CD8-positive, alpha-beta memory T cell (primary cell): Measurements from ENCODE around the gene IPO7. TPM values are rescaled to one million over a fixed set of nuclear protein-coding genes. Genes with fewer than 3 reads are reported as not detected.
"Not testable (repeated sequence)": the region's sequence is repeated elsewhere in the genome, so short reads cannot be mapped to it uniquely, and the experiment has no call there.

Experiments
- CTCF ChIA-PET: fragments of 350-600 bp; sonication (Branson Sonifier 250); formaldehyde crosslinking; loops from one replicate; lab custom pipeline; 2021; ENCODE audit warnings: antibody characterized with exemption; lab: Charles Lee
- POLR2A ChIA-PET: fragments of 350-600 bp; sonication (Branson Sonifier 250); formaldehyde crosslinking; loops from one replicate; lab custom pipeline; 2021; ENCODE audit warnings: antibody characterized with exemption; lab: Charles Lee
- DNase-seq, 5 donors: peaks; one replicate each; pipeline versions ENCODE4 v3.0.0 to v3.0.0-alpha.2; 2020 to 2022; ENCODE audit warnings: mixed read lengths in 1 of 5
- H3K27ac ChIP-seq: one replicate; pipeline ENCODE4 v1.7.0; 2013; ENCODE audit warnings: low read depth, mild to moderate bottlenecking, low read length, moderate library complexity
- H3K27me3 ChIP-seq: 2 replicates; pipeline ENCODE4 v1.7.0; 2013; ENCODE audit warnings: low read length, mild to moderate bottlenecking; ENCODE audit not compliant: insufficient read depth, poor library complexity, severe bottlenecking
- H3K36me3 ChIP-seq: 2 replicates; pipeline ENCODE4 v1.7.0; 2013; ENCODE audit warnings: mild to moderate bottlenecking, low read length, moderate library complexity; ENCODE audit not compliant: insufficient read depth
- H3K4me1 ChIP-seq: 2 replicates; pipeline ENCODE4 v1.7.0; 2013; ENCODE audit warnings: mild to moderate bottlenecking, low read length, moderate library complexity; ENCODE audit not compliant: insufficient read depth
- H3K4me3 ChIP-seq: 2 replicates; pipeline ENCODE4 v1.7.0; 2013; ENCODE audit warnings: mild to moderate bottlenecking, low read length
- H3K9me3 ChIP-seq: 2 replicates; pipeline ENCODE4 v1.7.0; 2013; ENCODE audit warnings: mild to moderate bottlenecking, low read length
- H3K27ac Mint-ChIP-seq, 8 donors: one replicate each; pipeline ENCODE4 v1.8.0; 2020 to 2021; ENCODE audit warnings: mixed read lengths in 8 of 8, mild to moderate bottlenecking in 6 of 8, inconsistent platforms in 3 of 8, moderate library complexity in 3 of 8
- H3K27me3 Mint-ChIP-seq, 2 donors: one replicate each; pipeline ENCODE4 v1.8.0; 2020 to 2021; ENCODE audit warnings: mixed read lengths in 2 of 2, mild to moderate bottlenecking in 1 of 2, moderate library complexity in 1 of 2
- H3K36me3 Mint-ChIP-seq, 3 donors: one replicate each; pipeline ENCODE4 v1.8.0; 2020 to 2021; ENCODE audit warnings: mixed read lengths in 3 of 3, inconsistent platforms in 1 of 3, mild to moderate bottlenecking in 1 of 3
- H3K4me1 Mint-ChIP-seq, 3 donors: one replicate each; pipeline ENCODE4 v1.8.0; 2020 to 2021; ENCODE audit warnings: mixed read lengths in 3 of 3, inconsistent platforms in 1 of 3, mild to moderate bottlenecking in 1 of 3
- H3K4me3 Mint-ChIP-seq, 7 donors: one replicate each; pipeline ENCODE4 v1.8.0; 2020 to 2021; ENCODE audit warnings: mixed read lengths in 7 of 7, mild to moderate bottlenecking in 6 of 7, moderate library complexity in 4 of 7, inconsistent platforms in 2 of 7
- H3K9me3 Mint-ChIP-seq, 5 donors: one replicate each; pipeline ENCODE4 v1.8.0; 2020 to 2022; ENCODE audit warnings: mixed read lengths in 5 of 5, mild to moderate bottlenecking in 3 of 5, moderate library complexity in 2 of 5, inconsistent platforms in 1 of 5
- polyA plus RNA-seq: library from polyadenylated mRNA; unstranded; fragments of 300-500 nt; fragmentation: Illumina TruSeq; gene quantifications from one replicate; pipeline ENCODE4 v1.2.3, GENCODE V29; 2021
- total RNA-seq, 2 experiments: library from RNA; stranded (reverse); gene quantifications; one replicate each; pipeline ENCODE4 v1.2.3, GENCODE V29; 2021

The IPO7 gene
- total and polyA plus RNA-seq, 3 experiments from 2014 or later: 3.6 to 169 (median 150) TPM

DNA sequence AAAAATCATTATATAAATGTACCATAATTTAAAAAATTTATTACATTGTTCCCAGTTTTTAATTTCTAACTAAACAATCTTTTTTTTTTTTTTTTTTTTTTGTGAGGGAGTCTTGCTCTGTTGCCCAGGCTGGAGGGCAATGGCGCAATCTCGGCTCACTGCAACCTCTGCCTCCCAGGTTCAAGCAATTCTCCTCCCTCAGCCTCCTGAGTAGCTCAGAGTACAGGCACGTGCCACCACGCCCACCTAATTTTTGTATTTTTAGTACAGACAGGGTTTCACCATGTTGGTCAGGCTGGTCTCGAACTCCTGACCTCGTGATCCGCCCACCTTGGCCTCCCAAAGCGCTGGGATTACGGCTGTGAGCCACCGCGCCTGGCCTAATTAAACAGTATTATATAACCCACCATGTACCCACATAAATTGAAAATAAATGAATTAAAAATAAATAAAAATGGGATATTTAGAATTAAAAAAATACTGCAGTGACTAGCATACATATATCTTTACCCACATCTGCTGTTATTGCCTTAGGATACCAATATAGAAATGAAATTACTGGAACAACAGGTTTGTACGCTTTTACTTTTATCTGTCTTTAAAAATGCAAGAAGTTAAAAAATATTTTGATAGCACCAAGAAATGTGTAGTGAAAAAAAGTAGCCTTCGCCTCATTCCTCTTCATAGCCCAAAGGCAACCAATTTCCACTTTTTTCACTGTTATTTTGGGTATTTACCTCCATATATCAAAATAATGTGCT lies 23.4 kb upstream of the IPO7 start:
- H3K36me3 ChIP-seq, H3K27me3 Mint-ChIP-seq, H3K36me3 Mint-ChIP-seq, H3K4me1 ChIP-seq, H3K9me3 Mint-ChIP-seq, DNase-seq, H3K9me3 ChIP-seq, CTCF ChIA-PET, H3K27me3 ChIP-seq, H3K4me3 ChIP-seq, POLR2A ChIA-PET: not testable (repeated sequence)
- peak overlapping the region; percentile 2 for H3K27ac ChIP-seq
- Mint-ChIP-seq H3K4me1 (peaks cover 15 to 29% (median 18%) of the 10 kb centered on the region in 3 donors), H3K27ac (peak overlapping the region in 4 of 8 donors; percentile 15 to 64 (median 30)), H3K4me3 (peak overlapping the region in 1 of 7 donors; percentile 16)

DNA sequence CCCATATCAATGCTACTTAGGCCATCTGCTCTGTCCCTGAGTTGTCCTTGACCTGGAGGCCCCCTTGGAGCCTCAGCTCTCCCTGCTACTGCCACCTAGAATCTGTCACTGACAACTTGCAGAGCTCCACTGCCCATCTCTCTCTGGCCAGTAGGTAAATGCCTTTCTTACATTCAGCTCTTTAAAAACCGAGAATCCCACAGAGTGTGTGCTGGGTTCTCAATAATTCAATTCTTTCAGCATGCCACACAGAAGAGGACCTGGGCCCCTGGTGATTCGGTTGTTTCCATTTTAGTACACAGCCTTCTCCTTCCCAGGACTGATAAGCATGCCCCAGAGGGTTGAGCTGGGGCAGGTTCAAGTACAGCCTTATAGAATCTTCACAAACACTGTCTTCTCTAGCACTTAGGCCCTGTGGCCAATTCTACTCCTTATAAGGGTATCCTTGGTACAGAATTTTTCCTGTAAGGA lies 22.0 kb upstream of the IPO7 start:
- Mint-ChIP-seq H3K36me3 (no peaks in the 10 kb centered on the region), H3K4me1 (peaks cover 15 to 29% (median 18%) of the 10 kb centered on the region in 3 donors), H3K9me3 (no peaks in the 10 kb centered on the region), H3K27me3 (no peaks in the 10 kb centered on the region), H3K27ac (peak overlapping the region in 6 of 8 donors; percentile 60 to 96 (median 88)), H3K4me3 (peak overlapping the region in 2 of 7 donors; percentile 75 to 85)
- POLR2A ChIA-PET: interaction anchor here (0.6 to 1.0 kb wide), 2 partner anchors 29 to 98 kb away, joined by 3 read pairs; partner anchors contain the start of gene ZNF143
- no peaks in the 10 kb centered on the region for H3K9me3 ChIP-seq
- no peaks in the 10 kb centered on the region for H3K27me3 ChIP-seq
- H3K27ac ChIP-seq: peak overlapping the region; percentile 82
- no peaks in the 10 kb centered on the region for H3K36me3 ChIP-seq
- no peak overlapping the region for H3K4me3 ChIP-seq
- no peak for DNase-seq
- H3K4me1 ChIP-seq: peaks cover 6% of the 10 kb centered on the region
- CTCF ChIA-PET: interaction anchor here (1.0 kb wide), 1 partner anchor 47 kb away, joined by 4 read pairs; no protein-coding TSS in a partner anchor

DNA sequence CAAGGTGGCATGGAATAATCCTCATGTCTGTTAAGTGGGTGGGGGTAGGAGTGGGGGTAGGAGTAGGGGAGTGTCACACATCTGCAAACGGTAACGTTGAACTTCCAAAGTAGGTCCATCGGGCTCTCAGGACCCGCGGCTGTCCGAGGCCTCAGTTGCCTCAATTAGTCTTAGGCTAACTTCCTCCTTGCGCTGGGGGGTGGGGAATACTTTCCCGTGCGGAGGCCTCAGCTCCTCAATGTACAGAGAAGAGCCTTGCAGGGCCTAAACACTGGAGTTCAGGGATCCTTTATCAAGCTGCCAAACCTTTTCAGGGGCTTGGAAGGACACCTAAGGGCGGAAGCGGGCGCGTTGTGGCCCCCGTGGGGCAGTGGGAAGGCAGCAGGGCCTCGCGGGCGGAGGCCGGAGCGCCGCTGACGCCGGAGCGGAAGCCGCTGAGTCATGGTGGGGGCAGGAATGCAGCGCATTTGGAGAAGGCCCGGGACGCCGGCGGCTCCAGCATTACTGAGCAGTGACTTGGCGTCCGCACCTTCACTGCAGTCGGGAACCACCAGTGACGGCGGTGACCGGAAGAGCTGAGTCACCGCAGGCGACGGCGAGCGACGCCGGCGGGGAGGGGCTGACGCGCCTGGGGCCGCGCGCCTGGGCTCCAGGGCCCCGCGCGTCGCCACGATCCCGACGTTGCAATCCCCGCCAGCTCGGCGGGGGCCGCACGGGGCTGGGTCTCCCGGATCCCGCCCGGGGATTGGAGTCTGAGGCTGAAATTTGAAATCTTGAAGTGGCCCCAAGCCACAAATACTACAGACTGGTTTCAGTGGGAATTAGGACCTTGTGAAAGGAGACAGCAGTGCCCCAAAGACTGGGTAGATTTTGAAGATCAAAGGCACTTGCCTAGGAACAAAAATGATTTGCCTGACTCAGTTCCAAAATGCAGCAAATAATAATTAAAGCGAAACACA lies 20.2 kb upstream of the IPO7 start:
- Histone ChIP-seq H3K27ac (peak overlapping the region; percentile 82), H3K4me3 (peak overlapping the region; percentile 60), H3K36me3 (no peaks in the 10 kb centered on the region), H3K4me1 (peaks cover 6% of the 10 kb centered on the region), H3K9me3 (no peaks in the 10 kb centered on the region), H3K27me3 (no peaks in the 10 kb centered on the region)
- no peaks in the 10 kb centered on the region for H3K27me3 Mint-ChIP-seq
- ChIA-PET CTCF (interaction anchor here (1.1 kb wide), 2 partner anchors 21 to 227 kb away, joined by 3 read pairs; no protein-coding TSS in a partner anchor), POLR2A (interaction anchor here (0.6 to 1.5 kb wide), 8 partner anchors 19 to 100 kb away, joined by 3 to 9 read pairs (median 4); partner anchors contain the start of genes IPO7, TMEM41B and ZNF143)
- H3K36me3 Mint-ChIP-seq: no peaks in the 10 kb centered on the region
- peak overlapping the region; percentile 74 to 96 (median 95) for H3K27ac Mint-ChIP-seq
- H3K4me1 Mint-ChIP-seq: peaks cover 15 to 29% (median 18%) of the 10 kb centered on the region in 3 donors
- peak overlapping the region; percentile 75 to 93 (median 83) for H3K4me3 Mint-ChIP-seq
- DNase-seq: peak; percentile 58 to 83 (median 74)
- no peaks in the 10 kb centered on the region for H3K9me3 Mint-ChIP-seq

DNA sequence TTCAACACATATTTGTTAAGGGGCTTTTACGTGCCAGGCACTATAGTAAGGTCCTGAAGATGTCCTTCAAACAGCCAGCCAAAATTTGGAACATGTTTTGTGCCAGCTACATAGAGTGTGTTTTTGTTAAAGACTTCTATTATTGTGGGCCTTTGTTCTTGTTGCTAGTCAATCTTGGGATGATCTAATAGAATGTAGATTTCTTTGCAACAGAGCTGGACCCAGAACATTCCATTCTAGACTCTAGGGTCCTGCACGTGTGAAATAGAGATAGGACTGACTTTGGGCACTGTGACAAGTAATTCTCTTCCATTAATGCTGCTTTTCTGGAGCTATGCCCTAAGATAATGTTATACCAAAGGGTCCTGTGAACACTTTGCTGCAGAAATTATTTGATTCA lies 16.9 kb upstream of the IPO7 start:
- H3K36me3 ChIP-seq: no peaks in the 10 kb centered on the region

DNA sequence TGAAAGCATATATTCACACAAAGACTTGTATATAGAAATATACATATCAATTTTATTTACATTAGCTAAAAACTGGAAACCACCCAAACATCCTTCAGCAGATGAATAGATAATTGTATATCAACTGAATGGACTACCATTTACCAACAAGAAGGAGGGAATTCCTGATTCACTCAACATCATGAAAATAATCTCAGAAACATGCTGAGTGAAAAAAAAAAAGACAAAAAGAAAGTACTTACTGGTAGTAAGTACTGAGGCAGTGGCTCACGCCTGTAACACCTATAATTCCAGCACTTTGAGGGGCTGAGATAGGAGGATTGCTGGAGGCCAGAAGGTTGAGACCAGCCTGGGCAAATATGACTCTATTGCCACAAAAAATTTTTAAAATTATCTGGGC lies 7.4 kb upstream of the IPO7 start:
- no peaks in the 10 kb centered on the region for H3K9me3 Mint-ChIP-seq
- Histone ChIP-seq H3K4me1 (no peaks in the 10 kb centered on the region), H3K27me3 (no peaks in the 10 kb centered on the region), H3K36me3 (no peaks in the 10 kb centered on the region), H3K4me3 (no peak overlapping the region), H3K9me3 (no peaks in the 10 kb centered on the region), H3K27ac (no peak overlapping the region)
- H3K36me3 Mint-ChIP-seq: no peaks in the 10 kb centered on the region
- H3K27me3 Mint-ChIP-seq: peaks cover 0 to 9% of the 10 kb centered on the region in 2 donors
- H3K4me1 Mint-ChIP-seq: no peaks in the 10 kb centered on the region
- DNase-seq: no peak
- no peak overlapping the region for H3K4me3 Mint-ChIP-seq
- CTCF ChIA-PET: no interaction called here
- POLR2A ChIA-PET: no interaction called here
- no peak overlapping the region for H3K27ac Mint-ChIP-seq

More for the DNA sequence above, 16.9 kb upstream of the IPO7 start:
- Mint-ChIP-seq H3K27me3 (peaks cover 0 to 6% of the 10 kb centered on the region in 2 donors), H3K4me3 (peak overlapping the region in 1 of 7 donors; percentile 50), H3K9me3 (no peaks in the 10 kb centered on the region), H3K4me1 (peaks cover 12 to 21% (median 15%) of the 10 kb centered on the region in 3 donors), H3K27ac (peak overlapping the region in 1 of 8 donors; percentile 57), H3K36me3 (no peaks in the 10 kb centered on the region)
- no peak overlapping the region for H3K27ac ChIP-seq
- peaks cover 6% of the 10 kb centered on the region for H3K4me1 ChIP-seq
- H3K27me3 ChIP-seq: no peaks in the 10 kb centered on the region
- H3K9me3 ChIP-seq: no peaks in the 10 kb centered on the region
- POLR2A ChIA-PET: no interaction called here
- CTCF ChIA-PET: no interaction called here
- no peak for DNase-seq
- no peak overlapping the region for H3K4me3 ChIP-seq

DNA sequence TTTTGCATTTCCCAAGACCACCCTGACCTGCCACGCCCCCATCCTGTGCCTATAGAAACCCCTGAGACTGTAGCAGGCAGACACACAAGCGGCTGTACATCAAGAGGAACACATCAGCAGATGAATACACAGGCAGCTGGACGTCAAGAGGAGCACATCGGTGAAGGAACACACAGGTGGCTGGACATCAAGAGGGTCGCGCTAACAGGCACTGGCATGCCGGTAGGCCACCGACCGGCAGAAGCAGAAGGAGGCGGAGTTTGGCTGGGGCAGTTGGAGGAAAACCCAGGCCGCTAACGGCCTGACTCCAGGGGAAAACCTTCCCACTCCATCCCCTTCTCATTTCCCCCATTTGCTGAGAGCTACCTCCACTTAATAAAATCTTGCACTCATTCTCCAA lies 5.4 kb upstream of the IPO7 start:
- H3K9me3 ChIP-seq: no peaks in the 10 kb centered on the region
- no peak overlapping the region for H3K27ac Mint-ChIP-seq
- no peak overlapping the region for H3K27ac ChIP-seq
- peaks cover 0 to 1% (median under 1%) of the 10 kb centered on the region in 3 donors for H3K4me1 Mint-ChIP-seq
- ChIA-PET CTCF (no interaction called here), POLR2A (no interaction called here)
- no peaks in the 10 kb centered on the region for H3K36me3 ChIP-seq
- peaks cover under 1% of the 10 kb centered on the region for H3K4me1 ChIP-seq
- no peaks in the 10 kb centered on the region for H3K36me3 Mint-ChIP-seq
- peak overlapping the region in 1 of 7 donors; percentile 41 for H3K4me3 Mint-ChIP-seq
- no peaks in the 10 kb centered on the region for H3K9me3 Mint-ChIP-seq
- H3K4me3 ChIP-seq: no peak overlapping the region
- H3K27me3 Mint-ChIP-seq: no peaks in the 10 kb centered on the region
- no peaks in the 10 kb centered on the region for H3K27me3 ChIP-seq
- no peak for DNase-seq

DNA sequence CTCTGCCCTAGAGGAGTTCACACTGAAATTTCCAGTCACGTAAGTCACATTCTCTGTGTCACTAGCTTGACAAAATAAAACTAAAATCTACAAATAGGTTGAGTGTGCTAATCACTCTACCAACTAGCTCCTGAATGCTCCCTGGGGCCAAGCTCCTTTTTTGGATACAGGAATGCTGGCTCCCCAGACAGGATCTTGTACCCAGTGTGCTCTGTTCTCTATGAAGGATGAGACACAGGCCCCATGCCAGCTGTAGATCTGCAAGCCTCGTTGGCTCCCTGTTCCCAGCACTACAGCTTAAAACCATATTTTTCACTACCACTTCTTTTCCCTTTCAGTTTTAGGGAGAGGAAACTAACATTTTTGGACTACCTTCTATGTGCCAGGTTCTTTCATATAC lies 3.7 kb upstream of the IPO7 start:
- H3K4me1 Mint-ChIP-seq: peaks cover 11 to 17% (median 15%) of the 10 kb centered on the region in 3 donors
- POLR2A ChIA-PET: no interaction called here
- no peak for DNase-seq
- peaks cover 0 to 8% (median 0%) of the 10 kb centered on the region in 3 donors for H3K36me3 Mint-ChIP-seq
- no peaks in the 10 kb centered on the region for H3K9me3 Mint-ChIP-seq
- Histone ChIP-seq H3K9me3 (no peaks in the 10 kb centered on the region), H3K4me3 (no peak overlapping the region), H3K27me3 (no peaks in the 10 kb centered on the region), H3K27ac (no peak overlapping the region), H3K36me3 (no peaks in the 10 kb centered on the region), H3K4me1 (peaks cover 11% of the 10 kb centered on the region)
- no peak overlapping the region for H3K4me3 Mint-ChIP-seq
- no peaks in the 10 kb centered on the region for H3K27me3 Mint-ChIP-seq
- peak overlapping the region in 2 of 8 donors; percentile 6 to 39 for H3K27ac Mint-ChIP-seq
- CTCF ChIA-PET: no interaction called here
